ENCODE results near the gene EMSY.

DNA sequence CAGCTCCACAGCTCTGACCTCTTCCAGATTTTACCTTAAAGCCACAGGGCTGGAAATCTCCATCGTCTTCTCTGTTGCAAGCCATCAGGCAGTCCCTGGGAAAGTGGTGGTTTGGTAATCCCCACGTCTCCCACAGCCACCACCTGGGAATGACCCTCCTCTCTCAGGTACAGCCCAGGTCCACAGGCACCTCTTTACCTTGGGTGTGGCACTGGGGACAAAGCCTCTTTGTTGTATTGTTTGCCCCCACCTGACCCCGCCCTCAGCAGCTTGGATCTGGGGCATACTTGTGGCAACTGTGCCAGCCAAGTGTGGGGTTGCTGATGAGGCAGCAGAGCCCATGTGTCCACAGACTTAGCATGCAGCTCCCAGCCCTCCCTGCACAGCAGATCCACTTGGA, 148.1 kb downstream of the EMSY start:
- no peak for TF ChIP-seq POLR2AphosphoS5 (IDR thresholded peaks at IDR 0.05)
- TF ChIP-seq, protein P1, sequence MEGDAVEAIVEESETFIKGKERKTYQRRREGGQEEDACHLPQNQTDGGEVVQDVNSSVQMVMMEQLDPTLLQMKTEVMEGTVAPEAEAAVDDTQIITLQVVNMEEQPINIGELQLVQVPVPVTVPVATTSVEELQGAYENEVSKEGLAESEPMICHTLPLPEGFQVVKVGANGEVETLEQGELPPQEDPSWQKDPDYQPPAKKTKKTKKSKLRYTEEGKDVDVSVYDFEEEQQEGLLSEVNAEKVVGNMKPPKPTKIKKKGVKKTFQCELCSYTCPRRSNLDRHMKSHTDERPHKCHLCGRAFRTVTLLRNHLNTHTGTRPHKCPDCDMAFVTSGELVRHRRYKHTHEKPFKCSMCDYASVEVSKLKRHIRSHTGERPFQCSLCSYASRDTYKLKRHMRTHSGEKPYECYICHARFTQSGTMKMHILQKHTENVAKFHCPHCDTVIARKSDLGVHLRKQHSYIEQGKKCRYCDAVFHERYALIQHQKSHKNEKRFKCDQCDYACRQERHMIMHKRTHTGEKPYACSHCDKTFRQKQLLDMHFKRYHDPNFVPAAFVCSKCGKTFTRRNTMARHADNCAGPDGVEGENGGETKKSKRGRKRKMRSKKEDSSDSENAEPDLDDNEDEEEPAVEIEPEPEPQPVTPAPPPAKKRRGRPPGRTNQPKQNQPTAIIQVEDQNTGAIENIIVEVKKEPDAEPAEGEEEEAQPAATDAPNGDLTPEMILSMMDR (IDR thresholded peaks at IDR 0.05), result no peak

Data from sigmoid colon (tissue), 4 donors.